Endometrial microvascular endothelial cells (primary cell): ENCODE data around the gene APOL3. TPM values are rescaled to one million over a fixed set of nuclear protein-coding genes. Genes with fewer than 3 reads are reported as not detected.
"Not testable (repeated sequence)": the region's sequence is repeated elsewhere in the genome, so short reads cannot be mapped to it uniquely, and the experiment has no call there.

ENCODE experiments used
- in situ Hi-C: cut with HindIII; loops from 2 replicates; pipeline ENCODE4 v1.10.0; 2017; ENCODE audit warnings: low sequenced_read_pairs, low pct_unique_long_range_greater_than_20kb; ENCODE audit errors: inconsistent ontology term
- total RNA-seq: library from RNA; depleted of rRNA; stranded (reverse); fragments of >200 nt; gene quantifications from one replicate; pipeline ENCODE4 v1.2.3, GENCODE V29; 2015; ENCODE audit errors: inconsistent ontology term

APOL3 gene
- total RNA-seq, 1 donor from 2014 or later: 68.8 TPM

GRCh38 chr22:36194971-36195370, 34.4 kb upstream of the APOL3 start:
- in situ Hi-C loops: no loop called here

- in situ Hi-C loops: no loop called here
Measured at GRCh38 chr22:36194385-36194784, 33.8 kb upstream of the APOL3 start.

GRCh38 chr22:36193577-36193976, 33.0 kb upstream of the APOL3 start:
- in situ Hi-C loops: no loop called here

- in situ Hi-C loops: no loop called here
Measured at GRCh38 chr22:36193171-36193570, 32.6 kb upstream of the APOL3 start.

GRCh38 chr22:36192542-36192941, 32.0 kb upstream of the APOL3 start:
- in situ Hi-C loops: no loop called here

GRCh38 chr22:36191106-36191836, 30.7 kb upstream of the APOL3 start:
- in situ Hi-C loops: no loop called here

GRCh38 chr22:36187862-36188261, 27.3 kb upstream of the APOL3 start:
- in situ Hi-C loops: not testable (repeated sequence)

GRCh38 chr22:36185828-36186624, 25.5 kb upstream of the APOL3 start:
- in situ Hi-C loops: no loop called here

GRCh38 chr22:36184433-36185025, 24.0 kb upstream of the APOL3 start:
- in situ Hi-C loops: no loop called here

GRCh38 chr22:36183446-36183845, 22.9 kb upstream of the APOL3 start:
- in situ Hi-C loops: no loop called here

GRCh38 chr22:36182857-36183256, 22.3 kb upstream of the APOL3 start:
- in situ Hi-C loops: no loop called here

GRCh38 chr22:36182056-36182455, 21.5 kb upstream of the APOL3 start:
- in situ Hi-C loops: no loop called here

GRCh38 chr22:36180928-36181327, 20.4 kb upstream of the APOL3 start:
- in situ Hi-C loops: no loop called here

GRCh38 chr22:36180038-36180880, 19.7 kb upstream of the APOL3 start:
- in situ Hi-C loops: no loop called here

- in situ Hi-C loops: no loop called here
Measured at GRCh38 chr22:36177160-36177559, 16.6 kb upstream of the APOL3 start.

GRCh38 chr22:36175892-36176291, 15.3 kb upstream of the APOL3 start:
- in situ Hi-C loops: no loop called here

- in situ Hi-C loops: no loop called here
Measured at GRCh38 chr22:36171941-36172340, 11.4 kb upstream of the APOL3 start.

GRCh38 chr22:36166518-36167220, 6.1 kb upstream of the APOL3 start:
- in situ Hi-C loops: no loop called here

- in situ Hi-C loops: no loop called here
Measured at GRCh38 chr22:36166086-36166485, 5.5 kb upstream of the APOL3 start.
